Measurements from ENCODE around the gene HOXD12. TPM values are rescaled to one million over a fixed set of nuclear protein-coding genes. Genes with fewer than 3 reads are reported as not detected.

The HOXD12 gene
- total RNA-seq, 1 donor from 2014 or later = not detected

GRCh38 chr2:176076796-176077195 lies 22.8 kb upstream of the HOXD12 start:
- H3K4me3 ChIP-seq (ENCODE audit: low read depth, low read length) = no peak overlapping the region
- TF ChIP-seq CTCF (conservative IDR thresholded peaks at IDR 0.05; ENCODE audit: low read depth, low read length) = no peak
- no peak for DNase-seq (ENCODE audit: low read depth)

GRCh38 chr2:176078541-176079284 lies 20.9 kb upstream of the HOXD12 start:
- no peak for DNase-seq (ENCODE audit: low read depth)
- no peak for TF ChIP-seq CTCF (conservative IDR thresholded peaks at IDR 0.05; ENCODE audit: low read depth, low read length)
- H3K4me3 ChIP-seq (ENCODE audit: low read depth, low read length) = no peak overlapping the region

GRCh38 chr2:176079285-176079830 lies 20.2 kb upstream of the HOXD12 start:
- no peak for TF ChIP-seq CTCF (conservative IDR thresholded peaks at IDR 0.05; ENCODE audit: low read depth, low read length)
- no peak for DNase-seq (ENCODE audit: low read depth)
- no peak overlapping the region for H3K4me3 ChIP-seq (ENCODE audit: low read depth, low read length)

GRCh38 chr2:176079831-176080539 lies 19.6 kb upstream of the HOXD12 start:
- peak; percentile 72 for TF ChIP-seq CTCF (conservative IDR thresholded peaks at IDR 0.05; ENCODE audit: low read depth, low read length)
- H3K4me3 ChIP-seq (ENCODE audit: low read depth, low read length) = no peak overlapping the region
- DNase-seq (ENCODE audit: low read depth) = no peak

- TF ChIP-seq CTCF (conservative IDR thresholded peaks at IDR 0.05; ENCODE audit: low read depth, low read length) = no peak
- H3K4me3 ChIP-seq (ENCODE audit: low read depth, low read length) = no peak overlapping the region
- DNase-seq (ENCODE audit: low read depth) = no peak
These were observed 18.8 kb upstream of the HOXD12 start for GRCh38 chr2:176080540-176081375.

GRCh38 chr2:176081376-176081836 lies 18.2 kb upstream of the HOXD12 start:
- TF ChIP-seq CTCF (conservative IDR thresholded peaks at IDR 0.05; ENCODE audit: low read depth, low read length) = no peak
- no peak for DNase-seq (ENCODE audit: low read depth)

More at GRCh38 chr2:176081376-176081836, 18.2 kb upstream of the HOXD12 start:
- no peak overlapping the region for H3K4me3 ChIP-seq (ENCODE audit: low read depth, low read length)
